ENCODE measurements around the gene RBM22. TPM values are rescaled to one million over a fixed set of nuclear protein-coding genes. Genes with fewer than 3 reads are reported as not detected.

RBM22 gene
- total RNA-seq, 1 donor from 2014 or later: 18.8 TPM

Other genes with a start within 250 kb of the RBM22 start
- gene NDST1, start 192.9 kb downstream of the RBM22 start, total RNA-seq: 19.3 TPM
- 6.3 TPM for gene SYNPO, start 60.4 kb downstream of the RBM22 start, total RNA-seq
- 4.7 TPM for gene MYOZ3, start 39.8 kb downstream of the RBM22 start, total RNA-seq
- gene DCTN4, start 58.0 kb upstream of the RBM22 start, total RNA-seq: 45.9 TPM
- gene SMIM3, start 77.7 kb upstream of the RBM22 start, total RNA-seq: 8.4 TPM
- gene IRGM, start 145.5 kb upstream of the RBM22 start, total RNA-seq: not detected
- gene ZNF300, start 203.9 kb upstream of the RBM22 start, total RNA-seq: 5.2 TPM

Measured in skeletal muscle tissue (tissue), 1 donor.